MM.1S (cell line): Measurements from ENCODE around the gene GULP1.

Experiments
- CTCF ChIP-seq: fragments of 300-600 bp; sonication (generic); IDR thresholded peaks from 2 replicates; pipeline ENCODE4 v1.5.1; 2016; ENCODE audit warnings: antibody characterized with exemption, low read length, mixed read lengths
- EZH2 ChIP-seq: fragments of 300-600 bp; sonication (generic); optimal IDR thresholded peaks from 2 replicates; pipeline ENCODE3; 2017; ENCODE audit warnings: low read depth, mild to moderate bottlenecking, antibody characterized with exemption, low read length, mixed read lengths
- EZH2phosphoT487 ChIP-seq: fragments of 300-600 bp; sonication (generic); IDR thresholded peaks from 2 replicates; pipeline ENCODE4 v1.6.1; 2018; ENCODE audit warnings: antibody characterized with exemption, low read length

- TF ChIP-seq CTCF (no peak), EZH2 (no peak), EZH2phosphoT487 (no peak)
Observed at GRCh38 chr2:188600536-188601210, 309.0 kb downstream of the GULP1 start.
